Brain microvascular endothelial cell (primary cell): Measurements from ENCODE around the gene GLRX5.

Experiments used
- DNase-seq: peaks from one replicate; pipeline ENCODE4 v3.0.0-alpha.2; 2020
- H3K27ac ChIP-seq: fragments of 250-450 bp; sonication (Bioruptor Pico); 2 replicates; pipeline ENCODE4 v1.5.1; 2020; ENCODE audit warnings: mild to moderate bottlenecking, moderate library complexity
- H3K27me3 ChIP-seq: fragments of 250-450 bp; sonication (Bioruptor Pico); replicated peaks from 2 replicates; pipeline ENCODE4 v1.5.1; 2020; ENCODE audit warnings: mild to moderate bottlenecking
- H3K36me3 ChIP-seq: fragments of 250-450 bp; sonication (Bioruptor Pico); replicated peaks from 2 replicates; pipeline ENCODE4 v1.5.1; 2020; ENCODE audit warnings: mild to moderate bottlenecking
- H3K4me3 ChIP-seq: 2 replicates; pipeline ENCODE4 v1.5.1; 2011; ENCODE audit warnings: low read depth, mild to moderate bottlenecking, control low read depth, low read length, moderate library complexity
- CTCF ChIP-seq: IDR thresholded peaks from 2 replicates; pipeline ENCODE4 v1.5.1; 2011; ENCODE audit warnings: low read depth, mild to moderate bottlenecking, moderate library complexity, low read length, control low read depth, inconsistent platforms; ENCODE audit errors: missing control alignments
- in situ Hi-C: cut with HindIII; loops from 2 replicates; pipeline ENCODE4 v1.10.0; 2017; ENCODE audit warnings: low sequenced_read_pairs, low pct_ligation_motif_present

GLRX5 gene

GRCh38 chr14:95547272-95547625 lies 12.4 kb downstream of the GLRX5 start:
- DNase-seq, result no peak
- in situ Hi-C loops, result no loop called here
- Histone ChIP-seq H3K27ac (peak overlapping the region; percentile 27), H3K27me3 (no peaks in the 10 kb centered on the region), H3K4me3 (no peak overlapping the region), H3K36me3 (no peaks in the 10 kb centered on the region)
- no peak for TF ChIP-seq CTCF

- Histone ChIP-seq H3K27me3 (no peaks in the 10 kb centered on the region), H3K36me3 (no peaks in the 10 kb centered on the region), H3K4me3 (no peak overlapping the region), H3K27ac (peak overlapping the region; percentile 27)
- DNase-seq, result peak; percentile 45
- in situ Hi-C loops, result no loop called here
- no peak for TF ChIP-seq CTCF
These were observed 12.9 kb downstream of the GLRX5 start for GRCh38 chr14:95547626-95548327.

GRCh38 chr14:95548328-95548929 lies 13.6 kb downstream of the GLRX5 start:
- no peak for DNase-seq
- TF ChIP-seq CTCF, result no peak
- H3K27me3 ChIP-seq, result no peaks in the 10 kb centered on the region
- H3K4me3 ChIP-seq, result no peak overlapping the region
- H3K27ac ChIP-seq, result peak overlapping the region; percentile 19
- in situ Hi-C loops, result no loop called here
- no peaks in the 10 kb centered on the region for H3K36me3 ChIP-seq

- in situ Hi-C loops, result loop anchor here (25.0 kb wide), 1 partner anchor 437 kb away; no protein-coding TSS in a partner anchor
- Histone ChIP-seq H3K4me3 (no peak overlapping the region), H3K27ac (no peak overlapping the region), H3K27me3 (no peaks in the 10 kb centered on the region), H3K36me3 (no peaks in the 10 kb centered on the region)
- TF ChIP-seq CTCF, result no peak
- no peak for DNase-seq
These were observed 15.1 kb downstream of the GLRX5 start for GRCh38 chr14:95549656-95550585.

- Histone ChIP-seq H3K4me3 (no peak overlapping the region), H3K27me3 (no peaks in the 10 kb centered on the region), H3K36me3 (no peaks in the 10 kb centered on the region), H3K27ac (no peak overlapping the region)
- no peak for TF ChIP-seq CTCF
- DNase-seq, result no peak
- in situ Hi-C loops, result loop anchor here (25.0 kb wide), 1 partner anchor 436 kb away; no protein-coding TSS in a partner anchor
These were observed 16.6 kb downstream of the GLRX5 start for GRCh38 chr14:95551435-95551834.
